GM12878 (cell line): ENCODE data around the gene REG1B.

ENCODE experiments used
- CBX5 ChIP-seq: sonication (generic); IDR thresholded peaks from 2 replicates; pipeline ENCODE4 v1.6.1; 2016; ENCODE audit warnings: low read depth, moderate library complexity, mild to moderate bottlenecking, inconsistent platforms
- POLR2A ChIP-seq: IDR thresholded peaks from 2 replicates; pipeline ENCODE4 v1.6.1; 2011; ENCODE audit warnings: low read depth, mild to moderate bottlenecking, low read length
- RCOR1 ChIP-seq: conservative IDR thresholded peaks from 2 replicates; pipeline ENCODE4 v1.6.1; 2012; ENCODE audit warnings: low read depth, low read length, improper control_type of control experiment
- TF ChIP-seq, protein P1 (sequence below): IDR thresholded peaks from 2 replicates; pipeline ENCODE4 v1.6.1; 2012; ENCODE audit warnings: mild to moderate bottlenecking, low read depth, low read length

DNA sequence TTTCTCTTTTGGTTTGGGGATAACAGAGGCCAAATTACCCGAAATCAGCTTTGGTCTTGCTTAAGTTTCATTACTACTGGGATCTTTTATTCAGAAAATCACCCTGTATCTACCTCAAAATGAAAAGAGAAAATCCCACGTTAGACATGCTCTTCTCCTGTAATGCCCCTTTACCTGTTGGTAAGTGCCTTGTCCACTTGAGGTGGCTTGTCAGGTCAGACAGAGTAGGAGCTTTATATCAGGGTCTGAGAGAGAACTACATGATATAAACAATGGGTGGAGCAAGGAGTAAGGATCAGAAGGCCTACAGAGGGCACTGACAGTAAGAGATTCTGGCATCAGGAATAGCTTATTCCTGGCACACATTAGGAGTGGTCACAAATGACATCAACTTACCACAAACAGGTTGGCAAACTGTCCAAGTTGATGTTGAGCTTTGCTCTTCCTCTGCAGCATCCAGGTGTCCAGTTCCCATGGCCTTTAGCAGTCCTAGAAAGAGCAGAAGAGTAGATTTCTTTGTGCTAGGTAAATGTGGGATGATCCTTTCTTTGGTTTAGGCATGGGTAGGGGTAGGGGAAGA is at the start of gene REG1B:
- TF ChIP-seq POLR2A (no peak), CBX5 (no peak), RCOR1 (no peak)
- TF ChIP-seq, protein P1, sequence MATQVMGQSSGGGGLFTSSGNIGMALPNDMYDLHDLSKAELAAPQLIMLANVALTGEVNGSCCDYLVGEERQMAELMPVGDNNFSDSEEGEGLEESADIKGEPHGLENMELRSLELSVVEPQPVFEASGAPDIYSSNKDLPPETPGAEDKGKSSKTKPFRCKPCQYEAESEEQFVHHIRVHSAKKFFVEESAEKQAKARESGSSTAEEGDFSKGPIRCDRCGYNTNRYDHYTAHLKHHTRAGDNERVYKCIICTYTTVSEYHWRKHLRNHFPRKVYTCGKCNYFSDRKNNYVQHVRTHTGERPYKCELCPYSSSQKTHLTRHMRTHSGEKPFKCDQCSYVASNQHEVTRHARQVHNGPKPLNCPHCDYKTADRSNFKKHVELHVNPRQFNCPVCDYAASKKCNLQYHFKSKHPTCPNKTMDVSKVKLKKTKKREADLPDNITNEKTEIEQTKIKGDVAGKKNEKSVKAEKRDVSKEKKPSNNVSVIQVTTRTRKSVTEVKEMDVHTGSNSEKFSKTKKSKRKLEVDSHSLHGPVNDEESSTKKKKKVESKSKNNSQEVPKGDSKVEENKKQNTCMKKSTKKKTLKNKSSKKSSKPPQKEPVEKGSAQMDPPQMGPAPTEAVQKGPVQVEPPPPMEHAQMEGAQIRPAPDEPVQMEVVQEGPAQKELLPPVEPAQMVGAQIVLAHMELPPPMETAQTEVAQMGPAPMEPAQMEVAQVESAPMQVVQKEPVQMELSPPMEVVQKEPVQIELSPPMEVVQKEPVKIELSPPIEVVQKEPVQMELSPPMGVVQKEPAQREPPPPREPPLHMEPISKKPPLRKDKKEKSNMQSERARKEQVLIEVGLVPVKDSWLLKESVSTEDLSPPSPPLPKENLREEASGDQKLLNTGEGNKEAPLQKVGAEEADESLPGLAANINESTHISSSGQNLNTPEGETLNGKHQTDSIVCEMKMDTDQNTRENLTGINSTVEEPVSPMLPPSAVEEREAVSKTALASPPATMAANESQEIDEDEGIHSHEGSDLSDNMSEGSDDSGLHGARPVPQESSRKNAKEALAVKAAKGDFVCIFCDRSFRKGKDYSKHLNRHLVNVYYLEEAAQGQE: no peak
